B cell (primary cell): ENCODE data around the gene FAHD2A.

Source experiments
- CTCF ChIP-seq: fragments of 200-600 bp; IDR thresholded peaks from one replicate; pipeline ENCODE4 v1.8.0; 2022; ENCODE audit warnings: antibody characterized with exemption, mild to moderate bottlenecking
- EZH2 ChIP-seq: IDR thresholded peaks from 2 replicates; pipeline ENCODE4 v1.6.1; 2012; ENCODE audit warnings: borderline replicate concordance, low read depth, mild to moderate bottlenecking, moderate library complexity, low read length; ENCODE audit not compliant: insufficient read depth, poor library complexity, severe bottlenecking

- no peak for TF ChIP-seq CTCF
- no peak for TF ChIP-seq EZH2
These were observed 44.7 kb upstream of the FAHD2A start for GRCh38 chr2:95357717-95358280.
